Lung microvascular endothelial cell (primary cell): ENCODE data around the gene TUBA3D. TPM values are rescaled to one million over a fixed set of nuclear protein-coding genes. Genes with fewer than 3 reads are reported as not detected.
"Not testable (repeated sequence)": the region's sequence is repeated elsewhere in the genome, so short reads cannot be mapped to it uniquely, and the experiment has no call there.

Experiments used
- DNase-seq, 2 donors: peaks; one replicate each; pipeline versions ENCODE4 v3.0.0 to v3.0.0-alpha.2; 2010; ENCODE audit warnings: low read depth in 2 of 2
- total RNA-seq: library from RNA; depleted of rRNA; stranded (reverse); fragments of >200 nt; gene quantifications from 2 replicates; pipeline ENCODE4 v1.2.1, GENCODE V29; 2014

TUBA3D gene
- total RNA-seq, 1 donor from 2014 or later = not detected

- DNase-seq = not testable (repeated sequence)
Observed at GRCh38 chr2:131483981-131484820, 8.3 kb downstream of the TUBA3D start.

GRCh38 chr2:131484906-131485460 is 9.1 kb downstream of the TUBA3D start:
- not testable (repeated sequence) for DNase-seq

GRCh38 chr2:131486201-131486902 is 10.4 kb downstream of the TUBA3D start:
- not testable (repeated sequence) for DNase-seq

- DNase-seq = no peak
Observed at GRCh38 chr2:131488306-131489205, 12.6 kb downstream of the TUBA3D start.

GRCh38 chr2:131490616-131491468 is 14.9 kb downstream of the TUBA3D start:
- peak in 1 of 2 donors; percentile 24 for DNase-seq

- DNase-seq = not testable (repeated sequence)
Observed at GRCh38 chr2:131491469-131491836, 15.5 kb downstream of the TUBA3D start.

GRCh38 chr2:131492015-131492417 is 16.1 kb downstream of the TUBA3D start, which contains the start of gene MZT2A:
MZT2A (minus strand) TSS chr2:131492397; CDS start chr2:131492376, 21 bp downstream.
- not testable (repeated sequence) for DNase-seq

GRCh38 chr2:131492418-131493198 is 16.7 kb downstream of the TUBA3D start:
- DNase-seq = peak; percentile 93 to 96

GRCh38 chr2:131493199-131493968 is 17.5 kb downstream of the TUBA3D start:
- peak in 1 of 2 donors; percentile 8 for DNase-seq

GRCh38 chr2:131495506-131495905 is 19.6 kb downstream of the TUBA3D start:
- DNase-seq = not testable (repeated sequence)

GRCh38 chr2:131498321-131498973 is 22.5 kb downstream of the TUBA3D start:
- peak in 1 of 2 donors; percentile 32 for DNase-seq

GRCh38 chr2:131503587-131503986 is 27.7 kb downstream of the TUBA3D start:
- not testable (repeated sequence) for DNase-seq

- peak; percentile 32 to 44 for DNase-seq
Observed at GRCh38 chr2:131504082-131504750, 28.3 kb downstream of the TUBA3D start.

GRCh38 chr2:131509615-131510014 is 33.7 kb downstream of the TUBA3D start:
- DNase-seq = no peak

GRCh38 chr2:131511291-131511968 is 35.5 kb downstream of the TUBA3D start:
- not testable (repeated sequence) for DNase-seq

- DNase-seq = not testable (repeated sequence)
Observed at GRCh38 chr2:131511969-131512870, 36.3 kb downstream of the TUBA3D start.
